Measurements from ENCODE around the gene VPS11.
"Not testable (repeated sequence)": the region's sequence is repeated elsewhere in the genome, so short reads cannot be mapped to it uniquely, and the experiment has no call there.

VPS11 gene

DNA sequence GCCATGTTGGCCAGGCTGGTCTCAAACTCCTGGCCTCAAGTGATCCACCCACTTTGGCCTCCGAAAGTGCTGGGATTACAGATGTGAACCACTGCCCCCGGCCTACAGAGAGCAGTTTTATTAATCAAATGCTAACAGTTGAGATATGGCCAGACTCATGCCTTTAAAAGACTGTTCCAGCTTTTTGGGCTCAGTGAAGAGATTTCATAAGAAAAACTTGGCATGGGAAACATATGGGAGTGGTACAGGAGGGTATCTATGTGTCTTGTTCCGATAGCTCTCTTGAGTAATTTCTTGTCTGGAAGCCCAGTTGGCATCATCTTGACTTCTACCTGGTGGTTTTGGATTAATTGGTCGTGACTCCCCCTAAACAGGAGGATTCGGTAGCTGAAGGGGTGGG is 28.7 kb upstream of the VPS11 start:
- DNase-seq (ENCODE audit: low read depth): no peak
- no peak overlapping the region for H3K4me3 ChIP-seq (ENCODE audit: control insufficient read depth, low read depth, low read length)
- TF ChIP-seq, protein P1, sequence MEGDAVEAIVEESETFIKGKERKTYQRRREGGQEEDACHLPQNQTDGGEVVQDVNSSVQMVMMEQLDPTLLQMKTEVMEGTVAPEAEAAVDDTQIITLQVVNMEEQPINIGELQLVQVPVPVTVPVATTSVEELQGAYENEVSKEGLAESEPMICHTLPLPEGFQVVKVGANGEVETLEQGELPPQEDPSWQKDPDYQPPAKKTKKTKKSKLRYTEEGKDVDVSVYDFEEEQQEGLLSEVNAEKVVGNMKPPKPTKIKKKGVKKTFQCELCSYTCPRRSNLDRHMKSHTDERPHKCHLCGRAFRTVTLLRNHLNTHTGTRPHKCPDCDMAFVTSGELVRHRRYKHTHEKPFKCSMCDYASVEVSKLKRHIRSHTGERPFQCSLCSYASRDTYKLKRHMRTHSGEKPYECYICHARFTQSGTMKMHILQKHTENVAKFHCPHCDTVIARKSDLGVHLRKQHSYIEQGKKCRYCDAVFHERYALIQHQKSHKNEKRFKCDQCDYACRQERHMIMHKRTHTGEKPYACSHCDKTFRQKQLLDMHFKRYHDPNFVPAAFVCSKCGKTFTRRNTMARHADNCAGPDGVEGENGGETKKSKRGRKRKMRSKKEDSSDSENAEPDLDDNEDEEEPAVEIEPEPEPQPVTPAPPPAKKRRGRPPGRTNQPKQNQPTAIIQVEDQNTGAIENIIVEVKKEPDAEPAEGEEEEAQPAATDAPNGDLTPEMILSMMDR (IDR thresholded peaks at IDR 0.05; ENCODE audit: control insufficient read depth, insufficient read depth, low read depth, low read length, missing control alignments): no peak

DNA sequence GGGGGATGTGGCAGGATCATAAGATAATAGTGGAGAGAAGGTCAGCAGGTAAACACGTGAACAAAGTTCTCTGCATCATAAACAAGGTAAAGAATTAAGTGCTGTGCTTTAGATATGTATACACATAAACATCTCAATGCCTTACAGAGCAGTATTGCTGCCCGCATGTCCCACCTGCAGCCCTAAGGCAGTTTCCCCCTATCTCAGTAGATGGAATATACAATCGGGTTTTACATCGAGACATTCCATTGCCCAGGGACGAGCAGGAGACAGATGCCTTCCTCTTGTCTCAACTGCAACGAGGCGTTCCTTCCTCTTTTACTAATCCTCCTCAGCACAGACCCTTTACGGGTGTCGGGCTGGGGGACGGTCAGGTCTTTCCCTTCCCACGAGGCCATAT is 28.1 kb upstream of the VPS11 start:
- not testable (repeated sequence) for DNase-seq (ENCODE audit: low read depth); H3K4me3 ChIP-seq (ENCODE audit: control insufficient read depth, low read depth, low read length)

DNA sequence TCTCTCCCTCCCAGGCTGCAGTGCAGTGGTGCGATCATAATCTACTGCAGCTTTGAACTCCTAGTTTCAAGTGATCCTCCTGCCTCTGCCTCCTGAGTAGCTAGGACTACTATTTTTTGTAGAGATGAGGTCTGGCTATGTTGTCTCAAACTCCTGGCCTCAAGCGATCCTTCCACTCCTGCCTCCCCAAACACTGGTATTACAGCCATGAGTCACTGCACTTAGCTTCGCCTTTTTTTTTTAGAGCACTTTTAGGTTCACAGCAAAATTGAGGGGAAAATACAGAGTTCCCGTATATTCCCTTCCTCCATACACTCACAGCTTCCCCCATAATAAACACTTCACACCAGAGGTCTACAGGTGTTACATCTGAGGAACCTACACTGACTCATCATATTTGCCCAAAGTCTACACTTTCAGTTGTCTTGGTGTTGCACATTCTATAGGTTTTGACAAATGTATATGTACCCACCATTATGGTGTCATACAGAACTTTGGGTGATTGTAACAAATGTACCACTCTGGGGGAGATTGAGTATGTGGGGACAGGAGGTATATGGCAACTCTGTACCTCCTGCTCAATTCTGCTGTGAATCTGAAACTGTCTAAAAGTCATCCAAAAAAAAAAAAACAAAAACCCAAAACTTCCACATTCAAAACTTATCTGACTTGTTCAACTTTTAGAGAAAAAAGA is 25.6 kb upstream of the VPS11 start:
- no peak overlapping the region for H3K4me3 ChIP-seq (ENCODE audit: control insufficient read depth, low read depth, low read length)
- TF ChIP-seq, protein P1 (IDR thresholded peaks at IDR 0.05; ENCODE audit: control insufficient read depth, insufficient read depth, low read depth, low read length, missing control alignments): no peak
- DNase-seq (ENCODE audit: low read depth): no peak

DNA sequence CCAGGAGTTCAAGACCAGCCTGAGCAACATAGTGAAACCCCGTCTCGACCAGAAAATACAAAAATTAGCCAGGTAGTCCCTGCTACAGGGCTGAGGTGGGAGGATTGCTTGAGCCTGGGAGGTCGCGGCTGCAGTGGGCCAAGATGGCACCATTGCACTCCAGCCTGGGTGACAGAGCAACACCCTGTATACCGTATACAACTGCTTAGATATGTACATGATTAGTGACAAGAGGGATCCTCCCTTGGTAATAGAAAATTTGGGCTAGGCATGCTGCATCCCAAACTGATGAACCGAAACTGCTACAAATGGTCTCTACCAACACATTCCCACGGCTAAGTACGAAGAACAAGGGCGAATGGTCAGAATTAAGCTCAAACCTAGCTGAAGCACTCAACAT is 24.7 kb upstream of the VPS11 start:
- TF ChIP-seq, protein P1 (IDR thresholded peaks at IDR 0.05; ENCODE audit: control insufficient read depth, insufficient read depth, low read depth, low read length, missing control alignments): no peak
- no peak overlapping the region for H3K4me3 ChIP-seq (ENCODE audit: control insufficient read depth, low read depth, low read length)
- DNase-seq (ENCODE audit: low read depth): no peak

DNA sequence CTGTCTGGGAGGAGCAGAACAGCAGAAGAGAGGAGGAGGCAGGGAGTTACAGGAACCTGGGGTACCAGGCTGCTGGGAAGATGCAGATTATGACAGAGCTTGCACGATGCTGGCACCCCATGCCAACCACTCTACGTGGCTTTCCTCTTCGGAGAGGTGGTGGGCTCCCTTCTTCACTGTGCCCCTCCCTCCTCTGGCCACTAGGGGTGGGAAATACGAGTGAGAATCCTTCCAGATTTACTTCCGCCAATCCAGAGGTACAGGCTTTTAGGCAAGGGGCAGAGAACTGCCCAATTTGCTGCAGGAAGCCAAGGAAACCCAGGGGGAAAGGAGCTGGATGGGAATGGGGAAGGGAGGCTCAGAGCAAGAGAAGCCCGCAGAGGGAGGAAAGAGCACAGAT is 22.9 kb upstream of the VPS11 start:
- TF ChIP-seq, protein P1 (IDR thresholded peaks at IDR 0.05; ENCODE audit: control insufficient read depth, insufficient read depth, low read depth, low read length, missing control alignments): no peak
- DNase-seq (ENCODE audit: low read depth): no peak
- H3K4me3 ChIP-seq (ENCODE audit: control insufficient read depth, low read depth, low read length): no peak overlapping the region

DNA sequence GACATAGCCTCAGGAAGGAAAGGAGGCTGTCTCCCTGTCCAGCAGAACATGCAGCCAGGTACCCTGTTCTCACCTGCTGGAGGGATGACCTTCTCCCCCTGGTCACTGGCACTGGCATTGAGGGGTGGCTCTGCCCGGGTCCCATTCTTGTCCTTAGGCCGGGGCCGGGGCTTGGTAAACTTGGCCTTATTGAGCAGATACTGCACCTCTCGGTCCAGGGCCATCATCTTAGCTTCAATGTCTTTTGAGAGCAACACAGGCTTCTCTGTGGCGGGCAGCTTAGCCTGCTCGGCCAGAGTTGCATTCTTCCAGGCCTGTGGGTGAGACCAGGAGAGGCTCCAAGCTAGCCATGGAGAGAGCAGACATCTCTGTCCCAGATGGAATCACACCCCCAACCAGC is 21.1 kb upstream of the VPS11 start:
- DNase-seq (ENCODE audit: low read depth): no peak
- TF ChIP-seq, protein P1 (IDR thresholded peaks at IDR 0.05; ENCODE audit: control insufficient read depth, insufficient read depth, low read depth, low read length, missing control alignments): no peak
- H3K4me3 ChIP-seq (ENCODE audit: control insufficient read depth, low read depth, low read length): no peak overlapping the region

DNA sequence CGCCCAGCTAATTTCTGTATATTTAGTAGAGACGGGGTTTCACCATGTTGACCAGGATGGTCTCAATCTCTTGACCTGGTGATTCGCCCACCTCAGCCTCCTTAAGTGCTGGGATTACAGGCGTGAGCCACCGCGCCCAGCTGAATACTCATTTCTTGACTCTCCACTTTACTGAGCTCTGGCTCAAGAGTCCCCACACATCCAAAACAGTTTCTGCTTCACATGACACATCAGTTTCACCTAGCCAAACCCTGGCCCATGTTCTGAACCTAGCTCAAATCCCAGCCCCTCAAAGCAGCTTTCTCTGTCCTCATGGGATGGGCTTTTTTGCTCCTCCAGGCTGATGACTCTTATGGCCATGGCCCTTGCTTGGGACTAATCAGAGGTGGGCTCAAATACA is 20.4 kb upstream of the VPS11 start:
- no peak for DNase-seq (ENCODE audit: low read depth)
- no peak overlapping the region for H3K4me3 ChIP-seq (ENCODE audit: control insufficient read depth, low read depth, low read length)
- TF ChIP-seq, protein P1 (IDR thresholded peaks at IDR 0.05; ENCODE audit: control insufficient read depth, insufficient read depth, low read depth, low read length, missing control alignments): no peak

Data from AG09309 (cell line).